ENCODE data around the gene WNT16.

WNT16 gene

DNA sequence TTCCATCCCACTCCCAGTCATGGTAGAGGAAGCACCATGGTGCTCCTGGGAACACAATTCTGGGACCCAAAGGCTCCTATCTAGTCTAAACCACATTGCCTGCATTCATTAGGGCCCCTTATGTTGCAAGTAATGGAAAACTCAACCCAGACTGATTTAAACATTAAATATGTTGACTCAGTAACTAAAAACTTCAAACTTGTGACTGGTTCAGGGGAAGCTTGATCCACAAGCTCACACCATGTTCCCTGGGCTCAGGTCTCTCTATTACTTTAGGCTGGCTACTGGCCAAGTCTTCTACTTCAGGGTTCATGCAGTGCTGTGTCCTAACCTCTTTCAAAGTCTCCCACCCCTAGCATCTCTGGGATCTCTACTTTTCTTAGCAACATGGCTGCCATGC, 13.1 kb downstream of the WNT16 start:
- Histone ChIP-seq H3K4me3 (ENCODE audit: insufficient read depth, low read depth, low read length, poor library complexity, severe bottlenecking) (no peak overlapping the region), H3K36me3 (ENCODE audit: control insufficient read depth, insufficient read depth, low read length) (no peaks in the 10 kb centered on the region), H3K9me3 (ENCODE audit: control insufficient read depth, low read length) (no peaks in the 10 kb centered on the region), H3K4me1 (ENCODE audit: control insufficient read depth, insufficient read depth, low read length, poor library complexity, severe bottlenecking) (no peaks in the 10 kb centered on the region), H3K27me3 (replicated peaks; ENCODE audit: control insufficient read depth, insufficient read depth, low read length, poor library complexity, severe bottlenecking) (no peaks in the 10 kb centered on the region), H3K27ac (ENCODE audit: insufficient read depth, low read length, poor library complexity, severe bottlenecking) (no peak overlapping the region)
- no peak for DNase-seq

DNA sequence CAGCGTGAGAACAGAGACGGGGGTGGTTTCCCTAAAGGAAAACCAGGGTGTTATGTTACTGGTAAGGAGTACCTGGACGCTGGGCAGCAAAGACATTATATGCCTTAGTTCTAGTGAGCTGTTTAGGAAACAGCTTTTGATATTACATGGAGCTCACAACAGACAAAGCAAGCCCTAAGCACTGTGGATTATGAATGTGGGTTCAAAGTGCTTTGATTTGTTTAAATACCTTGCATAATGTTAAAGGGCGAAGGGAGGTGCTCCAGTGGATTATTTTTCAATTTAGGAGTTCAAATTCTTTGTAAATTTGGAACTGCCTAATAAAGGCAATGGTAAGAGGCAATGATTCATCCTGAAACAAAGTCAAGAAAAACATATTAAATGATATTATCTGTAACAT, 13.8 kb downstream of the WNT16 start:
- Histone ChIP-seq H3K9me3 (ENCODE audit: control insufficient read depth, low read length) (no peaks in the 10 kb centered on the region), H3K4me3 (ENCODE audit: insufficient read depth, low read depth, low read length, poor library complexity, severe bottlenecking) (no peak overlapping the region), H3K36me3 (ENCODE audit: control insufficient read depth, insufficient read depth, low read length) (no peaks in the 10 kb centered on the region), H3K27me3 (replicated peaks; ENCODE audit: control insufficient read depth, insufficient read depth, low read length, poor library complexity, severe bottlenecking) (no peaks in the 10 kb centered on the region), H3K4me1 (ENCODE audit: control insufficient read depth, insufficient read depth, low read length, poor library complexity, severe bottlenecking) (no peaks in the 10 kb centered on the region), H3K27ac (ENCODE audit: insufficient read depth, low read length, poor library complexity, severe bottlenecking) (no peak overlapping the region)
- no peak for DNase-seq

DNA sequence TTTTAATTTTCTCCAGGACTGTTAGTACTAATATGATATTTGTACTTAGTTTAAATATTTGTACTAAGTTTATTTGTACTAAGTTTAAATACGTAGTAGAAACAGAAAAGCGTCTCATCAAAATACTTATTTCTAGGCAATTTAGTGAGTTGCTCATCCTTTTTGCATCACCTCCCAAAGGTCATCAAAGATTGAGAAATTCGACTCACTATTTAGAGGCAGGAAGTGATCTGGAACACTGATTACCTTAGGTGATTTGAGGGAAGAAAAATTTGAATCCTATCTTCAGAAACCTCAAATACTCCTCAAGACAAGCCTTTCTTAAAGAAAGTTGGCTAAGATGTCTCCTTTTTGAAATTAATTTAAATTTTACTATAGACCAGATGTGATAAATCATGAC, 14.5 kb downstream of the WNT16 start:
- Histone ChIP-seq H3K27ac (ENCODE audit: insufficient read depth, low read length, poor library complexity, severe bottlenecking) (no peak overlapping the region), H3K36me3 (ENCODE audit: control insufficient read depth, insufficient read depth, low read length) (no peaks in the 10 kb centered on the region), H3K4me3 (ENCODE audit: insufficient read depth, low read depth, low read length, poor library complexity, severe bottlenecking) (no peak overlapping the region), H3K4me1 (ENCODE audit: control insufficient read depth, insufficient read depth, low read length, poor library complexity, severe bottlenecking) (no peaks in the 10 kb centered on the region), H3K9me3 (ENCODE audit: control insufficient read depth, low read length) (no peaks in the 10 kb centered on the region), H3K27me3 (replicated peaks; ENCODE audit: control insufficient read depth, insufficient read depth, low read length, poor library complexity, severe bottlenecking) (no peaks in the 10 kb centered on the region)
- no peak for DNase-seq

DNA sequence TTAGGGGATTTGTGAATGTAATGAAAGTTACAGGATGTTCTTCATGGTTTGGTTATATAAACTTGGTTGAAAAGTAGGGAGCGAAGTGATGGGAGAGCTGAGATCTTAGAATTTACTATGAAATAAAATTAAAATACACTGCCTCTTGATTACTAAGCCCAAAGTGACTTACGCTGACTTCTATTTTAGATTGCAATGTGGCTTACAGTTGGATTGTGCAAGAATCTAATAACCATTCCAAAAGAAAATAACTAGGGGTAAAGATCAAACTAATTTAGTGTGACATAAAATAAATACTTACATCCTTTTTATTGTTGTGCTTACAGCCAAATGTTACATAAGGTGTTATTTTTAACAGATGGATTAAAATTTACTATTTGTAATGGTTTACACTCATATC, 15.3 kb downstream of the WNT16 start:
- H3K27ac ChIP-seq (ENCODE audit: insufficient read depth, low read length, poor library complexity, severe bottlenecking), result no peak overlapping the region
- H3K27me3 ChIP-seq (replicated peaks; ENCODE audit: control insufficient read depth, insufficient read depth, low read length, poor library complexity, severe bottlenecking), result no peaks in the 10 kb centered on the region
- no peaks in the 10 kb centered on the region for H3K9me3 ChIP-seq (ENCODE audit: control insufficient read depth, low read length)
- no peak overlapping the region for H3K4me3 ChIP-seq (ENCODE audit: insufficient read depth, low read depth, low read length, poor library complexity, severe bottlenecking)
- no peak for DNase-seq
- H3K4me1 ChIP-seq (ENCODE audit: control insufficient read depth, insufficient read depth, low read length, poor library complexity, severe bottlenecking), result no peaks in the 10 kb centered on the region
- no peaks in the 10 kb centered on the region for H3K36me3 ChIP-seq (ENCODE audit: control insufficient read depth, insufficient read depth, low read length)

DNA sequence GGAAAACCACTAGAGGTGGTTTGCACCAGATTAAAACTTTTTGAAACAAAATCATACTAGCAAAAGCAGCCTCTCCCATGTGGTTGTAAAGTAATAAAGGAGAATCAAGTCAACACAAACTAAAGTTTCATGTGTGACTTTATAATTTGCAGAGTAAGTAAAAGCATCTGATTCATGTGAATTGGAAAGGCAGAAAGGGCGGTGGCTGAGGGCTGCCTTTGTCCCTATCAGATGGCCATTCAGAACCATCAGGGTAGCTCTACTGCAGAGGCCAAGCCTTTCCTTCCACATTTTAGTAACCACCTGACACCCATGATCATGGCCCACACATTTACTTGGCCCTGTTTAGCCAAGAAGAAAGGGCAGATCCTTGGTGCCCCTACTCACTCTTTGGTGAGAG, 15.7 kb downstream of the WNT16 start:
- Histone ChIP-seq H3K4me3 (ENCODE audit: insufficient read depth, low read depth, low read length, poor library complexity, severe bottlenecking) (no peak overlapping the region), H3K9me3 (ENCODE audit: control insufficient read depth, low read length) (no peaks in the 10 kb centered on the region), H3K4me1 (ENCODE audit: control insufficient read depth, insufficient read depth, low read length, poor library complexity, severe bottlenecking) (no peaks in the 10 kb centered on the region), H3K27me3 (replicated peaks; ENCODE audit: control insufficient read depth, insufficient read depth, low read length, poor library complexity, severe bottlenecking) (no peaks in the 10 kb centered on the region), H3K27ac (ENCODE audit: insufficient read depth, low read length, poor library complexity, severe bottlenecking) (no peak overlapping the region), H3K36me3 (ENCODE audit: control insufficient read depth, insufficient read depth, low read length) (no peaks in the 10 kb centered on the region)
- no peak for DNase-seq

DNA sequence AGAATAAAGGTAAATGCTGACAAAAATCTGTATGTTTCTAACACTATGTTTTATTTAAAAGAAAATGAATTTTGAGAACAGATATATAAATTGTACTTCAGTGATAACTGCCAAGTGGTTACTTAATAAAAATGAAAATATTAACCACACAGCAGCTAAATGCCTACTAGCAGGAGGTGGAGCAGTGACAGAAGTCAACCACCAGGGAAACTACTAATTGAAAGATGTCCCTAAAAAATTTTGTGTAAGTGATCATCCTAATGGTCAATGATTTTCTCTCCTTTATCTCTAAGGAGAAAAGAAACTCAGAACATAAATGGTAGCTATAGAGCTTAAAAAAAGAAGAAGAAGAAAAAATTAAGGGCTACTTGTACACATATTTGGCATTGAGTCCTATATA, 22.9 kb downstream of the WNT16 start:
- H3K4me1 ChIP-seq (ENCODE audit: control insufficient read depth, insufficient read depth, low read length, poor library complexity, severe bottlenecking), result no peaks in the 10 kb centered on the region
- no peaks in the 10 kb centered on the region for H3K9me3 ChIP-seq (ENCODE audit: control insufficient read depth, low read length)
- H3K4me3 ChIP-seq (ENCODE audit: insufficient read depth, low read depth, low read length, poor library complexity, severe bottlenecking), result no peak overlapping the region
- H3K27ac ChIP-seq (ENCODE audit: insufficient read depth, low read length, poor library complexity, severe bottlenecking), result no peak overlapping the region
- H3K36me3 ChIP-seq (ENCODE audit: control insufficient read depth, insufficient read depth, low read length), result peaks cover 11% of the 10 kb centered on the region
- DNase-seq, result no peak
- no peaks in the 10 kb centered on the region for H3K27me3 ChIP-seq (replicated peaks; ENCODE audit: control insufficient read depth, insufficient read depth, low read length, poor library complexity, severe bottlenecking)

DNA sequence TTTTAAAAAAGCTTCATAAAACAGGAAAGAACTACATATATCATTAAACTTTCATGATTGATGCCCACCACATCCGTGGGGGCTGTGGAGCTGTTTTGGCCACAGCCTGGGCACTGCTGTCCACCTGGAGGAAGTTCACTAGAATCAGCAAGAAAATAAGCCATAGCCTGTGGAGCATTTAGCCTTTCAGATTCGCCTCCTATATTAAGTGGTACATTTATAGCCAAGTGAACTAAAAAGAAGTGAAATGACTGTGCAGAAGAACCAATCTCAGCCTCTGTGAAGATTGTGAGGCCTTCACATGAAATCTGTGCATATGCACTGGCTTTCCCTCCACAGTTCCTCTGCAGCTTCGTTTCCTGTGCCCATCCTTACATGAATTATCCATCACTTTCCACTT, 23.5 kb downstream of the WNT16 start:
- H3K27ac ChIP-seq (ENCODE audit: insufficient read depth, low read length, poor library complexity, severe bottlenecking), result no peak overlapping the region
- H3K4me3 ChIP-seq (ENCODE audit: insufficient read depth, low read depth, low read length, poor library complexity, severe bottlenecking), result no peak overlapping the region
- no peaks in the 10 kb centered on the region for H3K27me3 ChIP-seq (replicated peaks; ENCODE audit: control insufficient read depth, insufficient read depth, low read length, poor library complexity, severe bottlenecking)
- no peaks in the 10 kb centered on the region for H3K9me3 ChIP-seq (ENCODE audit: control insufficient read depth, low read length)
- peaks cover 17% of the 10 kb centered on the region for H3K36me3 ChIP-seq (ENCODE audit: control insufficient read depth, insufficient read depth, low read length)
- DNase-seq, result no peak
- H3K4me1 ChIP-seq (ENCODE audit: control insufficient read depth, insufficient read depth, low read length, poor library complexity, severe bottlenecking), result no peaks in the 10 kb centered on the region

DNA sequence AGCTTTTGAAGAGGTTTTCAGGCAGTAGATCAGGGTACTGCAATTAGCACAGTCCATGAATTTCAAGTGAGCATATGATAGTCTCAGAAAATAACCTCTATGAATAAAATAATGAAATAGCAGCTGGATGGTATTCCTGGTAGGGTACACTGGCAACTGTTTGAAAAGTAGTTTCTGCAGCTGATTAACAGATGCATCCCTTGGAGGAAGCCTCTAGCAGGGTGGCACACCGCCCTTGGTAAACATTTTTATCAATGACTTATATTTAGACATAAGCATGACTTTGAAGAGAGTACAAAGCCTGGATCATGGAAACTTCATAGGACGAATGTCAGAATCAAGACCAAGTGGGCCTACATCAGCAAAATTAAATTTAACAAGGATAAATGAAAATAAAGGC, 26.8 kb downstream of the WNT16 start:
- Histone ChIP-seq H3K36me3 (ENCODE audit: control insufficient read depth, insufficient read depth, low read length) (peaks cover 22% of the 10 kb centered on the region), H3K4me3 (ENCODE audit: insufficient read depth, low read depth, low read length, poor library complexity, severe bottlenecking) (no peak overlapping the region), H3K27me3 (replicated peaks; ENCODE audit: control insufficient read depth, insufficient read depth, low read length, poor library complexity, severe bottlenecking) (no peaks in the 10 kb centered on the region), H3K9me3 (ENCODE audit: control insufficient read depth, low read length) (no peaks in the 10 kb centered on the region), H3K4me1 (ENCODE audit: control insufficient read depth, insufficient read depth, low read length, poor library complexity, severe bottlenecking) (no peaks in the 10 kb centered on the region), H3K27ac (ENCODE audit: insufficient read depth, low read length, poor library complexity, severe bottlenecking) (no peak overlapping the region)
- no peak for DNase-seq

DNA sequence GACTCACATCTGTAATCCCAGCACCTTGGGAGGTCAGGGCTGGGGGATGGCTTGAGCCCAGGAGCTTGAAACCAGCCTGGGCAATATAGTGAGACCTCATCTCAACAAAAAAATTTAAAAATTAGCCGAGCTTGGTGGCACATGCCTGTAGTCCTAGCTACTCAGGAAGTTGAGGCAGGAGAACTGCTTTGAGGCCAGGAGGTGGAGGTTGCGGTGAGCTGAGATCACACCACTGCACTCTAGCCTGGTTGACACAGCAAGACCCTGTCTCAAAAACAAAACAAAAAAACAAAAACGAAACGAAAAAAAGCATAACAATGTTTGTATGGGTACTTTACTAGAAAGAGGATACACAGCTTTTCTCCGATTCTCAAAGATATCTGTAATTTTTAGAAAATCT, 31.8 kb downstream of the WNT16 start:
- Histone ChIP-seq H3K27ac (ENCODE audit: insufficient read depth, low read length, poor library complexity, severe bottlenecking) (no peak overlapping the region), H3K4me3 (ENCODE audit: insufficient read depth, low read depth, low read length, poor library complexity, severe bottlenecking) (no peak overlapping the region), H3K27me3 (replicated peaks; ENCODE audit: control insufficient read depth, insufficient read depth, low read length, poor library complexity, severe bottlenecking) (no peaks in the 10 kb centered on the region), H3K9me3 (ENCODE audit: control insufficient read depth, low read length) (no peaks in the 10 kb centered on the region), H3K36me3 (ENCODE audit: control insufficient read depth, insufficient read depth, low read length) (peaks cover 42% of the 10 kb centered on the region), H3K4me1 (ENCODE audit: control insufficient read depth, insufficient read depth, low read length, poor library complexity, severe bottlenecking) (no peaks in the 10 kb centered on the region)
- no peak for DNase-seq

DNA sequence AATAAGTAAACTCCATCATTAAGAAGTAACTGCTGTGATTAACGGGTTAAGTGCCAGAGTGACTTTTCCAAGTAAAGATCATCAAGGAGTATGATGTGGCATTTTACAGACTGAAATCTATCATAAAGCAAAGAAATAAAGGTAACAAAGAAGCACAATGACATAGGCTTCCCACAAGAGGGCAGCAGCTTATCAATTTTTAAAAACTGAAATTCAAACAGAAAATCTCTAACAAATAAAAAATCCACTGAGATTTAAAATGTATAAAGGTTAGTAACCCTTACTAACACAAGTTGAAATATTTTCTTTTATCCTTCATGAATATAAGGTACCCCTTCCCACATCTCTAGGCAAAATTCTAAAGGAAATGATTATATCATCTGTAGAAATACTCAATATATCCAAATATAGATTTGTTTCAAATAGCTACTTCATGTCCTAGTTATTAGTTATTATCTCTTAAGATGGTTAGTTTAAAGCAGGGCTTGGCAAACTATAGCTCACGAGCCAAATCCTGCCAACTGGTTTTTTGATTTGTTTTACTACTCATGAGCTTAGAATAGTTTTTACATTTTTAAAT, 38.1 kb downstream of the WNT16 start:
- Histone ChIP-seq H3K27me3 (replicated peaks; ENCODE audit: control insufficient read depth, insufficient read depth, low read length, poor library complexity, severe bottlenecking) (no peaks in the 10 kb centered on the region), H3K4me3 (ENCODE audit: insufficient read depth, low read depth, low read length, poor library complexity, severe bottlenecking) (no peak overlapping the region), H3K4me1 (ENCODE audit: control insufficient read depth, insufficient read depth, low read length, poor library complexity, severe bottlenecking) (no peaks in the 10 kb centered on the region), H3K9me3 (ENCODE audit: control insufficient read depth, low read length) (no peaks in the 10 kb centered on the region), H3K27ac (ENCODE audit: insufficient read depth, low read length, poor library complexity, severe bottlenecking) (no peak overlapping the region), H3K36me3 (ENCODE audit: control insufficient read depth, insufficient read depth, low read length) (peaks cover 12% of the 10 kb centered on the region)
- peak in 1 of 3 donors; percentile 6 for DNase-seq

DNA sequence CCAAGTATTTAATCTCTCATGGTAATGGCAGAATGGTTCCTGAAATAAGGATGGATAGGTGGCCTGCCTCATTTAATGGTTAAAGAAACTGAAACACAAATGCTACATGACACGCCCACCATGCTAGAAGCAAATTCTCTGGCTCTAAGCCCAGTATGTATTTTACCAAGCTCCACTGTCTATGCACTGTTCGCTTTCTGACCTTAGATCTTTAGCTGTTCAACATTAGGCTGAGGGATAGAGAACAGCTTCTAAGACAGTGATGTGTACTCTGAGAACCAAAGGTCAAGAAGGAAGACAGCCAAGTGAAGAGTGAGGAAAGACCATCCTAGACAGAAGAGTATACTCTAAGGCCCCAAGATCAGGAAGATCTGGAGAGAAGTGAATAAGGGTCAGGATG, 40.7 kb downstream of the WNT16 start:
- Histone ChIP-seq H3K4me1 (ENCODE audit: control insufficient read depth, insufficient read depth, low read length, poor library complexity, severe bottlenecking) (no peaks in the 10 kb centered on the region), H3K27me3 (replicated peaks; ENCODE audit: control insufficient read depth, insufficient read depth, low read length, poor library complexity, severe bottlenecking) (no peaks in the 10 kb centered on the region), H3K4me3 (ENCODE audit: insufficient read depth, low read depth, low read length, poor library complexity, severe bottlenecking) (no peak overlapping the region), H3K27ac (ENCODE audit: insufficient read depth, low read length, poor library complexity, severe bottlenecking) (no peak overlapping the region), H3K36me3 (ENCODE audit: control insufficient read depth, insufficient read depth, low read length) (peaks cover 2% of the 10 kb centered on the region), H3K9me3 (ENCODE audit: control insufficient read depth, low read length) (no peaks in the 10 kb centered on the region)
- DNase-seq, result no peak

Measured in effector memory CD4-positive, alpha-beta T cell (primary cell).